Fibroblast of pulmonary artery (primary cell): ENCODE measurements around the gene PLEKHA8.

ENCODE experiments used
- DNase-seq: peaks from one replicate; pipeline ENCODE4 v3.0.0-alpha.2; 2010; ENCODE audit warnings: low read depth
- H3K4me3 ChIP-seq: replicated peaks from 2 replicates; pipeline ENCODE4 v1.5.1; 2011; ENCODE audit warnings: low read depth, mild to moderate bottlenecking, control low read depth, low read length, moderate library complexity
- CTCF ChIP-seq: IDR thresholded peaks from 2 replicates; pipeline ENCODE4 v1.5.1; 2011; ENCODE audit warnings: mild to moderate bottlenecking, control low read depth, low read length, inconsistent platforms; ENCODE audit errors: missing control alignments

The PLEKHA8 gene

GRCh38 chr7:30040938-30041337 lies 12.7 kb downstream of the PLEKHA8 start:
- TF ChIP-seq CTCF: no peak
- no peak overlapping the region for H3K4me3 ChIP-seq
- no peak for DNase-seq

- H3K4me3 ChIP-seq: no peak overlapping the region
- DNase-seq: no peak
These were observed 13.5 kb downstream of the PLEKHA8 start for GRCh38 chr7:30041526-30042269.

GRCh38 chr7:30046127-30046770 lies 18.0 kb downstream of the PLEKHA8 start:
- no peak for TF ChIP-seq CTCF
- DNase-seq: no peak
- no peak overlapping the region for H3K4me3 ChIP-seq

More at GRCh38 chr7:30041526-30042269, 13.5 kb downstream of the PLEKHA8 start:
- no peak for TF ChIP-seq CTCF

GRCh38 chr7:30047124-30047523 lies 18.9 kb downstream of the PLEKHA8 start:
- H3K4me3 ChIP-seq: no peak overlapping the region
- no peak for TF ChIP-seq CTCF

GRCh38 chr7:30048582-30048981 lies 20.4 kb downstream of the PLEKHA8 start:
- DNase-seq: no peak
- H3K4me3 ChIP-seq: no peak overlapping the region
- TF ChIP-seq CTCF: no peak

More at GRCh38 chr7:30047124-30047523, 18.9 kb downstream of the PLEKHA8 start:
- DNase-seq: no peak

DNA sequence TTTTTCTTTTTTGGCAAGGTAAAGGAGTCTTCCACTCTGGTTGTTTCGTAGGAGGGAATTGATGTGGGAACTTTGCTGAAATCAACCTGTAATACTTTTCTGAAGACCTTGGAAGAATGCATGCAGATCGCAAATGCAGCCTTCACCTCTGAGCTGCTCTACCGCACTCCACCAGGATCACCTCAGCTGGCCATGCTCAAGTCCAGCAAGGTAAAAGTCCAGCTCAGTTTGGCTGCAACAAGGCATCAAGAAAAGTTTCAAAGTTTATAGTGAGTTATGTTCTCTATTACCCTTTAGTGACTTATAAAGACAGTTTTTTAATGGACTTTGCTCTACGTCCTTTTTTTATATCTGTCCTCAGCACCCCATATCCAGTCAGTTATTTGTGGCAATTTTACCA lies 21.0 kb downstream of the PLEKHA8 start:
- DNase-seq: no peak
- TF ChIP-seq CTCF: no peak
- no peak overlapping the region for H3K4me3 ChIP-seq
